Kidney (tissue), 14 donors: ENCODE results near the gene CEP63. TPM values are rescaled to one million over a fixed set of nuclear protein-coding genes. Genes with fewer than 3 reads are reported as not detected.

Experiments used
- DNase-seq, 5 donors: peaks; one replicate each; pipeline ENCODE4 v3.0.0-alpha.2; 2013 to 2020
- FAIRE-seq: peaks from 2 replicates; lab custom pipeline; 2012; peaks lifted over from hg19 to GRCh38; lab: Jason Lieb, UNC
- H3K27ac ChIP-seq, 2 donors: one replicate each; pipeline ENCODE4 v1.7.0; 2013; ENCODE audit warnings: low read depth in 2 of 2, low read length in 2 of 2, inconsistent platforms in 1 of 2
- H3K27me3 ChIP-seq: one replicate; pipeline ENCODE4 v1.7.1; 2013; ENCODE audit warnings: low read length, inconsistent platforms; ENCODE audit not compliant: control insufficient read depth, insufficient read depth
- H3K36me3 ChIP-seq, 3 donors: one replicate each; pipeline versions ENCODE4 v1.7.0 to v1.7.1; 2013; ENCODE audit warnings: low read length in 3 of 3, control low read depth in 1 of 3, inconsistent platforms in 1 of 3; ENCODE audit not compliant: insufficient read depth in 3 of 3, control insufficient read depth in 2 of 3
- H3K4me1 ChIP-seq, 3 donors: one replicate each; pipeline versions ENCODE4 v1.7.0 to v1.7.1; 2013; ENCODE audit warnings: low read length in 3 of 3, inconsistent platforms in 1 of 3, low read depth in 1 of 3; ENCODE audit not compliant: control insufficient read depth in 2 of 3, insufficient read depth in 2 of 3
- H3K4me3 ChIP-seq, 3 donors: one replicate each; pipeline versions ENCODE4 v1.7.0 to v1.8.1; 2013; ENCODE audit warnings: low read length in 3 of 3, control low read depth in 1 of 3, inconsistent platforms in 1 of 3
- H3K9ac ChIP-seq, 3 donors: one replicate each; pipeline versions ENCODE4 v1.7.0 to v1.7.1; 2013; ENCODE audit warnings: low read length in 3 of 3, control low read depth in 1 of 3, inconsistent platforms in 1 of 3
- H3K9me3 ChIP-seq, 3 donors: one replicate each; pipeline versions ENCODE4 v1.7.0 to v1.7.1; 2013; ENCODE audit warnings: low read length in 3 of 3, control low read depth in 1 of 3, inconsistent platforms in 1 of 3; ENCODE audit not compliant: control insufficient read depth in 2 of 3, insufficient read depth in 1 of 3
- CTCF ChIP-seq: IDR thresholded peaks from 3 replicates; pipeline ENCODE4 v1.5.1; 2012; ENCODE audit warnings: mild to moderate bottlenecking, moderate library complexity, borderline replicate concordance; ENCODE audit not compliant: insufficient read depth; ENCODE audit errors: extremely low read depth
- intact Hi-C: fragments of 100-400 bp; cut with DNase I; formaldehyde crosslinking; loops from one replicate; pipeline ENCODE4 v1.11.1; 2022
- polyA plus RNA-seq: library from polyadenylated mRNA; stranded (reverse); fragments of 350-450 nt; fragmentation: Illumina TruSeq; extraction: RNeasy Lipid Tissue Mini Kit (QIAGEN cat#74804); gene quantifications from one replicate; pipeline ENCODE4 v1.2.3, GENCODE V29; 2014; ENCODE audit warnings: low read depth, low replicate concordance; ENCODE audit not compliant: insufficient read depth
- total RNA-seq: library from RNA; stranded (reverse); fragmentation: NEBNext Ultra II Directional; extraction: Animal tissue kit (Norgen Biotek cat#: 25700); gene quantifications from one replicate; pipeline ENCODE4 v1.2.1, GENCODE V29; 2021
- donor health status: control.
- donor health status: control.
- donor health status: control.
- donor health status: control.
- donor health status: control.
- donor health status: DM: yes; HTN: yes; CAD: no.
- donor health status: Normal renal cell carcinoma (clear cell type).

Gene CEP63
- total and polyA plus RNA-seq, 2 donors from 2014 or later, result 19.2 to 19.6 TPM

DNA sequence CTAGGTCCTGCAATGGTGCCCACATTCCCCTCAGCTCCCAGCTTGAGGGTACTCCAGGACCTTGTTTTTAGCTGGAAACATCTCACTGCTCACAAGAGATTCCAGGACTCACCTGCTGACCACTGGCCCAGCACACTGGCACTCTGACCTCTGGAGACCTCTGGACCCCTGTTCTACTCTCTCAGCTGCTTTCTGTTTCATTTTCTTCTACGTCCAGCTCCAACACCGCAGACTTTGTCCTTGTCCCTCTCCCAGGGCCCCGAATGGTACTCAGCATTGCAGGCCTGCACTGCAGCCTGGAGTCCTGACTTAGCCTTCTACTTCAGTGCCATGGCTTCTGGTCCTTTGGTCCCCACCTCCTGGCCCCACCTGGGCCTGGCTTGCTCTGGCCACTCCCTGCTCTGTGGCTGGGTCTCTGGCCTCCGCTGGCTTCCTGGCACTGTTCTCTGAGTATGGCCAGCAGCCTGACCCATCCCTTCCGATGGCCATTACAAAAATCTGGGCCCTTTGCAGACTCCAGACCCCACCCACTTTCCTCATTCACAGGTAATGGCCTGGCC, 137.0 kb downstream of the CEP63 start:
- no peak overlapping the region for H3K4me3 ChIP-seq
- no peaks in the 10 kb centered on the region for H3K27me3 ChIP-seq
- H3K9ac ChIP-seq, result no peak overlapping the region
- FAIRE-seq (no peak), DNase-seq (peak in 1 of 5 donors; percentile 19)
- H3K36me3 ChIP-seq, result peaks cover 0 to 3% (median 0%) of the 10 kb centered on the region in 3 donors
- H3K4me1 ChIP-seq, result no peaks in the 10 kb centered on the region
- TF ChIP-seq CTCF, result no peak
- H3K9me3 ChIP-seq, result no peaks in the 10 kb centered on the region
- intact Hi-C loops, result no loop called here
- no peak overlapping the region for H3K27ac ChIP-seq

- no peak for DNase-seq
- intact Hi-C loops, result no loop called here
- TF ChIP-seq CTCF, result no peak
Measured at GRCh38 chr3:134623615-134624245, 137.9 kb downstream of the CEP63 start.

More at GRCh38 chr3:134623615-134624245, 137.9 kb downstream of the CEP63 start:
- peaks cover 0 to 3% (median 0%) of the 10 kb centered on the region in 3 donors for H3K36me3 ChIP-seq
- FAIRE-seq, result no peak
- no peak overlapping the region for H3K4me3 ChIP-seq
- no peaks in the 10 kb centered on the region for H3K9me3 ChIP-seq
- no peak overlapping the region for H3K27ac ChIP-seq
- H3K9ac ChIP-seq, result no peak overlapping the region
- no peaks in the 10 kb centered on the region for H3K27me3 ChIP-seq
- no peaks in the 10 kb centered on the region for H3K4me1 ChIP-seq

Other genes starting within 250 kb of the CEP63 start
- 50.9 TPM for gene RYK, start 235.2 kb upstream of the CEP63 start, total RNA-seq
- 32.2 TPM for gene RYK, start 235.2 kb upstream of the CEP63 start, polyA plus RNA-seq
- 83.5 TPM for gene AMOTL2, start 111.6 kb upstream of the CEP63 start, total RNA-seq
- 19.5 TPM for gene AMOTL2, start 111.6 kb upstream of the CEP63 start, polyA plus RNA-seq
- 55.3 TPM for gene ANAPC13, start 72 bp upstream of the CEP63 start, total RNA-seq
- 160 TPM for gene ANAPC13, start 72 bp upstream of the CEP63 start, polyA plus RNA-seq
- gene KY, start 165.0 kb downstream of the CEP63 start, total RNA-seq, result 0.50 TPM
- 0.69 TPM for gene KY, start 165.0 kb downstream of the CEP63 start, polyA plus RNA-seq